M059J (cell line): Measurements from ENCODE around the gene SMPD3. TPM values are rescaled to one million over a fixed set of nuclear protein-coding genes. Genes with fewer than 3 reads are reported as not detected.
A peak's percentile ranks its signal among the peaks of the same experiment; 100 is the strongest.

Source experiments
- DNase-seq: peaks from one replicate; pipeline ENCODE4 v3.0.0-alpha.2; 2012; ENCODE audit warnings: low read depth
- total RNA-seq: library from RNA; depleted of rRNA; stranded (reverse); fragments of >200 nt; shearing (Covaris generic); gene quantifications from 2 replicates; pipeline ENCODE4 v1.2.3, GENCODE V29; 2014

SMPD3 gene
- total RNA-seq, 1 experiment from 2014 or later = 0.25 TPM

- peak; percentile 18 for DNase-seq
Measured at GRCh38 chr16:68369697-68370580, 78.4 kb downstream of the SMPD3 start.

- no peak for DNase-seq
Measured at GRCh38 chr16:68369168-68369567, 79.1 kb downstream of the SMPD3 start.

GRCh38 chr16:68368301-68368888 lies 79.9 kb downstream of the SMPD3 start:
- DNase-seq = no peak

- no peak for DNase-seq
Measured at GRCh38 chr16:68367891-68368290, 80.4 kb downstream of the SMPD3 start.

GRCh38 chr16:68367440-68367839 lies 80.9 kb downstream of the SMPD3 start:
- DNase-seq = no peak

GRCh38 chr16:68367030-68367429 lies 81.3 kb downstream of the SMPD3 start:
- DNase-seq = peak; percentile 28

- DNase-seq = no peak
Measured at GRCh38 chr16:68366062-68366461, 82.2 kb downstream of the SMPD3 start.

GRCh38 chr16:68365167-68365817 lies 83.0 kb downstream of the SMPD3 start:
- DNase-seq = no peak

GRCh38 chr16:68364561-68364998 lies 83.7 kb downstream of the SMPD3 start:
- no peak for DNase-seq

GRCh38 chr16:68363658-68364521 lies 84.4 kb downstream of the SMPD3 start:
- no peak for DNase-seq

GRCh38 chr16:68362947-68363657 lies 85.2 kb downstream of the SMPD3 start:
- no peak for DNase-seq

- DNase-seq = no peak
Measured at GRCh38 chr16:68362262-68362913, 85.9 kb downstream of the SMPD3 start.

GRCh38 chr16:68361485-68361884 lies 86.8 kb downstream of the SMPD3 start:
- no peak for DNase-seq

- no peak for DNase-seq
Measured at GRCh38 chr16:68360956-68361355, 87.4 kb downstream of the SMPD3 start.

- no peak for DNase-seq
Measured at GRCh38 chr16:68360547-68360946, 87.8 kb downstream of the SMPD3 start.

- no peak for DNase-seq
Measured at GRCh38 chr16:68359398-68360191, 88.7 kb downstream of the SMPD3 start.

GRCh38 chr16:68358951-68359350 lies 89.4 kb downstream of the SMPD3 start:
- no peak for DNase-seq

GRCh38 chr16:68357923-68358322 lies 90.4 kb downstream of the SMPD3 start:
- no peak for DNase-seq

GRCh38 chr16:68357521-68357922 lies 90.8 kb downstream of the SMPD3 start:
- DNase-seq = no peak

GRCh38 chr16:68356919-68357286 lies 91.4 kb downstream of the SMPD3 start:
- no peak for DNase-seq
